Type B pancreatic cell (in vitro differentiated cells): ENCODE measurements around the gene EPS8L2. TPM values are rescaled to one million over a fixed set of nuclear protein-coding genes. Genes with fewer than 3 reads are reported as not detected.

ENCODE experiments used
- DNase-seq: peaks from one replicate; pipeline ENCODE4 v3.0.0; 2021; ENCODE audit warnings: mixed read lengths; ENCODE audit not compliant: unreplicated experiment; ENCODE audit errors: extremely low spot score
- H3K27ac Mint-ChIP-seq: 2 replicates; pipeline ENCODE4 v1.8.0; 2021; ENCODE audit warnings: mild to moderate bottlenecking, mixed read lengths
- H3K27me3 Mint-ChIP-seq: 2 replicates; pipeline ENCODE4 v1.8.0; 2021; ENCODE audit warnings: mixed read lengths
- H3K36me3 Mint-ChIP-seq: 2 replicates; pipeline ENCODE4 v1.8.0; 2021; ENCODE audit warnings: mixed read lengths
- H3K4me1 Mint-ChIP-seq: one replicate; pipeline ENCODE4 v1.8.0; 2021; ENCODE audit warnings: mixed read lengths; ENCODE audit not compliant: unreplicated experiment
- H3K4me3 Mint-ChIP-seq: 2 replicates; pipeline ENCODE4 v1.8.0; 2021; ENCODE audit warnings: mild to moderate bottlenecking, mixed read lengths
- H3K9me3 Mint-ChIP-seq: 2 replicates; pipeline ENCODE4 v1.8.0; 2021; ENCODE audit warnings: mixed read lengths
- CTCF ChIP-seq: fragments of 200-600 bp; sonication (generic); conservative IDR thresholded peaks from 2 replicates; pipeline ENCODE4 v1.5.0; 2021; ENCODE audit warnings: antibody characterized with exemption, mild to moderate bottlenecking
- total RNA-seq: library from RNA; stranded (reverse); gene quantifications from 2 replicates; pipeline ENCODE4 v1.2.1, GENCODE V29; 2021; ENCODE audit warnings: low replicate concordance

The EPS8L2 gene
- total RNA-seq, 1 donor from 2014 or later: 218 TPM

GRCh38 chr11:698493-699115 is 7.4 kb upstream of the EPS8L2 start:
- TF ChIP-seq CTCF: no peak
- H3K4me3 Mint-ChIP-seq: peak overlapping the region; percentile 51
- no peaks in the 10 kb centered on the region for H3K36me3 Mint-ChIP-seq
- H3K9me3 Mint-ChIP-seq: no peaks in the 10 kb centered on the region
- no peak for DNase-seq
- H3K27ac Mint-ChIP-seq: peak overlapping the region; percentile 54
- H3K27me3 Mint-ChIP-seq: no peaks in the 10 kb centered on the region
- peaks cover 16% of the 10 kb centered on the region for H3K4me1 Mint-ChIP-seq

- peaks cover 14% of the 10 kb centered on the region for H3K4me1 Mint-ChIP-seq
- no peak for TF ChIP-seq CTCF
- H3K9me3 Mint-ChIP-seq: no peaks in the 10 kb centered on the region
- H3K27ac Mint-ChIP-seq: no peak overlapping the region
- H3K27me3 Mint-ChIP-seq: no peaks in the 10 kb centered on the region
- H3K36me3 Mint-ChIP-seq: no peaks in the 10 kb centered on the region
- H3K4me3 Mint-ChIP-seq: no peak overlapping the region
- DNase-seq: no peak
These were observed 6.9 kb upstream of the EPS8L2 start for GRCh38 chr11:699116-699508.

- peaks cover 14% of the 10 kb centered on the region for H3K4me1 Mint-ChIP-seq
These were observed 6.3 kb upstream of the EPS8L2 start for GRCh38 chr11:699753-700152.

GRCh38 chr11:701741-702461 is 4.1 kb upstream of the EPS8L2 start:
- Mint-ChIP-seq H3K4me3 (no peak overlapping the region), H3K36me3 (no peaks in the 10 kb centered on the region), H3K9me3 (no peaks in the 10 kb centered on the region), H3K27ac (no peak overlapping the region), H3K27me3 (no peaks in the 10 kb centered on the region), H3K4me1 (peaks cover 10% of the 10 kb centered on the region)
- no peak for TF ChIP-seq CTCF
- DNase-seq: no peak

More at GRCh38 chr11:699753-700152, 6.3 kb upstream of the EPS8L2 start:
- Mint-ChIP-seq H3K27me3 (no peaks in the 10 kb centered on the region), H3K27ac (no peak overlapping the region), H3K9me3 (no peaks in the 10 kb centered on the region), H3K36me3 (no peaks in the 10 kb centered on the region), H3K4me3 (no peak overlapping the region)
- TF ChIP-seq CTCF: no peak
- no peak for DNase-seq

GRCh38 chr11:702462-703461 is 3.3 kb upstream of the EPS8L2 start:
- Mint-ChIP-seq H3K27me3 (peaks cover 2% of the 10 kb centered on the region), H3K27ac (no peak overlapping the region), H3K4me3 (no peak overlapping the region), H3K9me3 (no peaks in the 10 kb centered on the region), H3K4me1 (peaks cover 3% of the 10 kb centered on the region), H3K36me3 (no peaks in the 10 kb centered on the region)
- no peak for DNase-seq
- TF ChIP-seq CTCF: no peak
